Kidney tubule cell (primary cell): Measurements from ENCODE around the gene TRAPPC5.

Experiments
- DNase-seq: peaks from one replicate; pipeline ENCODE4 v3.0.0-alpha.2; 2018; ENCODE audit warnings: low spot score

TRAPPC5 gene

GRCh38 chr19:7676376-7676775 is 4.3 kb upstream of the TRAPPC5 start:
- DNase-seq: no peak

DNA sequence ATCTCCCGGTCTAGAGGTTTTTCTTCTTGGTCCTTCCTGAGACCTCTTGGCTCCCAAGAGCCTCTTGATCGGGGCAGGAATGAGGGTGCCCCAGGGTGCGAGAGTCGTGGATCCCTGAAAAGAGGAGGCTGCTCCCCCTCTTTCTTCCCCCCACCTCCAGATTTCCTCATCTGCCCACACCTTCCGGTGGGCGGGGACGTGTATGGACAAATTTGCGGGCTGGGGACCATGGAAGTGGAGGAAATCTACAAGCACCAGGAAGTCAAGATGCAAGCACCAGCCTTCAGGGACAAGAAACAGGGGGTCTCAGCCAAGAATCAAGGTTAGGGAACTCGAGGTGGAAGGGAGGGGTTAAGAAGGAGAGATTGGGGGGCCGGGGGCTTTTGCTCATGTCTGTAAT is 3.8 kb upstream of the TRAPPC5 start, which contains the start of gene MCEMP1:
Gene MCEMP1 (plus strand): TSS at position 237 of the 400 bp plus-strand sequence. CDS start 31 bp downstream, at position 268.
- DNase-seq: no peak

DNA sequence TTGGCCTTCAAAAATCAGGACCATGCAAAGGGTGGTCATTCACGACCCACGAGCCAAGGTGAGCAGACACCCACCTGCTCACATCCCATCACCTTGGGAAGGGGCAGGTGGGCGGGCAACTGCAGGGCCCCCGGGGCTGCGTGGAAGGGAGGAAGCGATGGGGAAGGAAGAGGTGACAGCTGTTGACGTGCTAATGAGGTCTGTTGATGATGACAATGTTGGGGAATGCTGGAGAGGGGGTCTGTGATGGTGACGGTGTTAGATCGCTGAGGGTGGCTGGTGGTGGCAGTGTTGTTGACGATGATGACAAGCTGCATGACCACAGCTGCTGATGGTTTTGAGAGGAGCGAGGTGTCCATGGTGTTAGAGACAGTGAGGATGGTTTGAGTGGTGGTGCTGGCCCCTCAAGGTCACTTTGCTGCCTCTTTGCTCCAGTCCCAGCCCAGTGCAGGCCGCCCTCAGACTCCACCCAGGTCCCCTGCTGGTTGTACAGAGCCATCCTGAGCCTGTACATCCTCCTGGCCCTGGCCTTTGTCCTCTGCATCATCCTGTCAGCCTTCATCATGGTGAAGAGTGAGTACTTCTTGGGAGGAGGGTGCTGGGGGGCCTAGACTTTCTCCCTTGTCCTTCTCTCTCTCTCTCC is 2.8 kb upstream of the TRAPPC5 start:
- DNase-seq: no peak

DNA sequence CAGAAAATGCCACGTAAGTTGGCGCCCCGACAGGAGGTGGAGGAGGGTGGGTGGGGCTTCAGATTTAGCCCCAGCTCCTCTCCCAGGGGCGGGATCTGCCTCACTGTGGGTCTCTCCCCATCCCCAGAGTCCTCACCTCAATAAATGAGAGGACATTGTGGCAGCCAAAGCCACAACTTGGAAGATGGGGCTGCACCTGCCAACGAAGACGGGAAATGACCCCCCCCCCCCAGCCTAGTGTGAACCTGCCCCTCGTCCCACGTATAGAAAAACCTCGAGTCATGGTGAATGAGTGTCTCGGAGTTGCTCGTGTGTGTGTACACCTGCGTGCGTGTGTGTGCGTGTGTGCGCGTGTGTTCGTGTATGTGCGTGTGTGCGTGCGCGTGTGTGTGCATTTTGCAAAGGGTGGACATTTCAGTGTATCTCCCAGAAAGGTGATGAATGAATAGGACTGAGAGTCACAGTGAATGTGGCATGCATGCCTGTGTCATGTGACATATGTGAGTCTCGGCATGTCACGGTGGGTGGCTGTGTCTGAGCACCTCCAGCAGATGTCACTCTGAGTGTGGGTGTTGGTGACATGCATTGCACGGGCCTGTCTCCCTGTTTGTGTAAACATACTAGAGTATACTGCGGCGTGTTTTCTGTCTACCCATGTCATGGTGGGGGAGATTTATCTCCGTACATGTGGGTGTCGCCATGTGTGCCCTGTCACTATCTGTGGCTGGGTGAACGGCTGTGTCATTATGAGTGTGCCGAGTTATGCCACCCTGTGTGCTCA is 1.5 kb upstream of the TRAPPC5 start:
- peak; percentile 34 for DNase-seq

GRCh38 chr19:7679771-7680605 is 645 bp upstream of the TRAPPC5 start:
- no peak for DNase-seq

DNA sequence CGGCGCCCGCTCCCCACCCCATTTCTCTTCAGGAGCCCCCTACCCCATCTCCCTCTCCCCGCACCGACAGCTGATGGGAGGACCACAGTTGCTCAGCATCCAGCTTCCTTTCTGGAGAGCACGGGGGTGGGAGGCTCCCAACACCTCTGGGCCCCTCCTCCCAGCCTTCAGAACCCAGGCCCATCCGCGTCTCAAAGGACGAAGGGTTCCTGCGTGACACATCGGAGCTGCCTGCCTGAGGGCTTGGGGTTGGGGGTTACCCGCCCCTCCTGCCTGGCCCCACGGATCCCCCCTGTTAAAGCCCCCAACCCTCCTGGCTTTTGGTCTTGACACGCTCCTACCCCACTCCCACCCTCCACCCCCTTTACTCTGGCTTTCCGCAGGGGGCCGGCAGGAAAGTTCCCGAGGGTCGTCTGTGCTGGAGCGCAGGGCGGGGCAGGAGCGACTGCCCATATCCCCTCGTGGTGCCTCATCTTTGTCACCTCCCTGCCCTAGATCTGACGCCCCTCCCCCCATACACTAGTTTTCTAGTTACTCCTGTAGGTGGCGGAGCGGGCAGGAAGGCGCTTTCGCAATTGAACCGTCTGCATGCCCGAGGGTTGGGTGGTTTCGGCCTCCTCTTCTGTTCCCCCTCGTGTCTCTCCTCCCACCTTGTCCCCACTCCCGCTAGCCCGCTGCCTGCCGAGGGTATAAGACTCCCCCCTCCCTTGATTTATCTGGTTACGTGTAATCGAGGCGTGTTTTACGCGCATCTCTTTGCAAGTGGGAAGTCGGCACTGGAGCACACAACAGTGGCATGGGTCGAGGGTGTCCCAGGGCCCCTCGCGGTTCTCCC is 924 bp downstream of the TRAPPC5 start:
- peak; percentile 79 for DNase-seq

DNA sequence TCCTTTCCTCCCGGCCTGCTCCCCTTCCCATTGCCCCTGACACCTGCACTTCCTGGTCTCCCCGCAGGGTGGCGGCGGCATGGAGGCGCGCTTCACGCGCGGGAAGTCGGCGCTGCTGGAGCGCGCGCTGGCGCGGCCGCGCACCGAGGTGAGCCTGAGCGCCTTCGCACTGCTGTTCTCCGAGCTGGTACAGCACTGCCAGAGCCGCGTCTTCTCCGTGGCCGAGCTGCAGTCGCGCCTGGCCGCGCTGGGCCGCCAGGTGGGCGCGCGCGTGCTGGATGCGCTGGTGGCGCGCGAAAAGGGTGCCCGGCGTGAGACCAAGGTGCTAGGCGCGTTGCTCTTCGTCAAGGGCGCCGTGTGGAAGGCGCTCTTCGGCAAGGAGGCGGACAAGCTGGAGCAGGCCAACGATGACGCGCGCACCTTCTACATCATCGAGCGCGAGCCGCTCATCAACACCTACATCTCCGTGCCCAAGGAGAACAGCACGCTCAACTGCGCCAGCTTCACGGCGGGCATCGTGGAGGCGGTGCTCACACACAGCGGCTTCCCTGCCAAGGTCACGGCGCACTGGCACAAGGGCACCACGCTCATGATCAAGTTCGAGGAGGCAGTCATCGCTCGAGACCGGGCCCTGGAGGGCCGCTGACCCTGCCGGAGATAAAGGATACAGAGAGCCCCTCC is 1.7 kb downstream of the TRAPPC5 start:
- no peak for DNase-seq

- no peak for DNase-seq
These were observed 5.2 kb downstream of the TRAPPC5 start for GRCh38 chr19:7685546-7686445.

GRCh38 chr19:7687177-7687576 is 6.5 kb downstream of the TRAPPC5 start:
- DNase-seq: no peak

GRCh38 chr19:7689165-7689564 is 8.5 kb downstream of the TRAPPC5 start:
- no peak for DNase-seq

- DNase-seq: no peak
These were observed 10.2 kb downstream of the TRAPPC5 start for GRCh38 chr19:7690779-7691258.

DNA sequence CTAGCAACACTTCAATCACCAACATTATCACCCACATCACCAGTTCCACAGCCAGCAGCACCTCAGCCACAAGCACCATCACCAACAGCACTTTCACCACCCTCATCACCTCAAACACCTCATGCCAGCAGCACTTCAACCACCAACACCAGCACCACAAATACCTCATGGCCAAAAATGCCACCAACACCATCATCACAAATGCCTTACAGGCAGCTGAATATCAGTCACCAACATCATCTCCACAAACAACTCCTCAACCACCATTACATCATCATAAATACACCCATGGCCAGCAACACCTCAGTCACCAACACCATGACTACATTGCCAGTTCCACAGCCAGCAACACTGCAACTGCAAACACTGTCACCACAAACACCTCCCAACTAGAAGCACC is 10.9 kb downstream of the TRAPPC5 start:
- no peak for DNase-seq

- no peak for DNase-seq
These were observed 11.9 kb downstream of the TRAPPC5 start for GRCh38 chr19:7692417-7693088.

- DNase-seq: no peak
These were observed 13.9 kb downstream of the TRAPPC5 start for GRCh38 chr19:7694499-7694898.

DNA sequence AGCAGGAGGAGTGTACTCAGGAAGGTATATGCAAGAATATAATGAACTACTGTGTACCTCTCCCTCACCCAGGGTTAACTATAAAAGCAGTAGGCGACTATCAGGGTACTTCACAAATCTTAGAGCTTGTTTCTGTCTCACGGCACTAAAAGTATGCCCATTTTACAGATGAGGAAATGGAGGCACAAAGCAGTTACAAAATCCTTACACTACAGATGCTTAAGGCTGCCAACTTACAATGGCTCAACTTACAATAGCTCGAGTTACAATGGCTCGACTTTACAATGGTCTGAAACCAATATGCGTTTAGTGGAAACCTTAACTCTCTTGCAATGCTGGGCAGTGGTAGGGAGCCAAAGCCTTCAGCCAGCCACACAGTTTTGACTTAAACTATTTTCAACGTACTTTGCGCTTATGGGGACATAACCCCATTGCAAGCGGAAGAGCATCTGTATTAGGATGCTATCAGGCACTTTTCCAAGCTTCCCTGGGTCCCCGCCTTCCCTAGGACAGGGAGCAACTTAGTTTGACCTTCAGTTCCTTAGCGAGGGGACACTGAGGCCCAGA is 17.2 kb downstream of the TRAPPC5 start:
- no peak for DNase-seq

DNA sequence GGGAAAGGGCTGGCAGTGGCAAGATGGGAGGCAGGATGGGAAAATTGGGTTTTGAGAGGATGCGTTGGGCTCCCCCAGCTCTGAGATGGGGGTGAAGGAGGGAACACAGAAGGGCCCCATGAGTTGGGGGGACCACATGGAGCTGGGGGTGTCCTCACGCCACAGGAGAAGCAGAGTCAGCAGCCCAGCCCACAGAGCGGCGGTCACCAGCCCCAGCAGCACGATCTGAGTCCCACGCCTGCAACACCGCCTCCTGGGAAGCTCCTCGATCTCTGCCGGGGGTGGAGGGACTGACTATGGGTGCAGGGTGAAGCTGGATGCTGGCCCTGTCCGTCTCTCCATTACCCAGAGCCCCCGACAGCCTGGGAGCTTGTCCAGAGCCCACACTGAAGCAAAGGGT is 17.9 kb downstream of the TRAPPC5 start:
- DNase-seq: no peak

DNA sequence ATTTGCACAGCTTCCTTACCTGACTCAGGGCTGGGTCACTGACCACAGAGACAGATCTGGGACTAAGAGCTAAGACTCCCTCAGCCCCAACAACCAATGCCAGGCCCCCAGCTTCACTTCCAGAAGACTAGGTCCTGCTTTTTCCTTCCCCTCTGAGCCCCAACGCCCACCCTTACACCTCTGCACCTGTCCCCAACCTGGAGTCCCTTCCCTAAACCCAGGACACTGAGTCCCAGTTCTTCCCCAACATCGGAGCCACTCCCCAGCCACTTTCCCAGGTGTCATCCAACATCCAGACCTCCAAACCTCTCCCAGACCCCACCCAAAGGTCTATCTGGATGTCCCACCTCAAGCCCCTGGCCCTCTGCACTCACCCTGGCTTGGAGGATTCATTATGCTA is 18.4 kb downstream of the TRAPPC5 start:
- no peak for DNase-seq

DNA sequence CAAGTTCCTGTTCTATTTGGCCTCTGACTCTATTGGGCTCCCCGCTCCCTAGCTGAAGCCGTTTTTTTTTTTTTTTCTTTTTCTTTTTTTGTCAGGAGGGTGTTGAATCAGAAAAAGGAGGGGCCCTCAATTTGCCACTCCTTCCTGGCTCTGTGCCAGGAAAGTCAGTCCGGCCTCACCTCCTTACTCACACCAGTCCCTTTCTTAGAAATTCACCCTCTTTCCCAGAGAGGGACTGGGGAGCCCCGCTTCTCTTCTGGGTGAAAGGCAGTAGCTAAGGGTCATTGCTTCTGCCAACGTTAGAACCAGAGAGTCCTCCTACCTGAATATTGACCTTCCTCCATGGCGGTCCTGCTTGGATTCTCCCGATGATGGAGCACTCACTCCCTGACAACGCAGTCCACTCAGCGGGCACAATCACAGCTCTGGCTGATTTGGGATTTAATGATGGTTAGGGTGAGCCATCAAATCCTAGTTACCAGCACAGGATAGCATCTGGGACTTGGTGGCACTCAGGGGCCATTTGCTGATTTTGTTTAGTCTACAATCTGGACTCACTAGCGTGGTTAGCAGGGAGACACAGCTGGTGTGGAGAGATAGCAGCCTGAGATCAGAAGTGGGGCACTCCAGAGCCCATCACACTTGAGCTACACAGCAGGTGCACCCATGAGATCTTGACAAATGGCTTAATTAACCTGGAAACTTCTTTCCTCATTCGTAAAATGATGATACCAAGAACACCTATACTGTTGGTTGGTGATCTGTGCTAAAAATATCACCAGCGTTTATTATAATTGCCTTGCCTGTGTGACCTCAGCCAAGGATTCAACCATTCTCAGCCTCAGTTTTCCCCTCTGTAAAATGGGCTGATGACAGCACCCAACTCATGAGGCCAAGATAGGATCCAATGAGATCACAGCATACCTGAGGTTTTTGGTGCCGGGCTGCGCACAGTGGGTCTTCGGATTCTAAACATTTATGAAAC is 19.1 kb downstream of the TRAPPC5 start:
- DNase-seq: peak; percentile 42
